Measurements from ENCODE around the gene ADAMTS20. TPM values are rescaled to one million over a fixed set of nuclear protein-coding genes. Genes with fewer than 3 reads are reported as not detected.
"Not testable (repeated sequence)": the region's sequence is repeated elsewhere in the genome, so short reads cannot be mapped to it uniquely, and the experiment has no call there.

The ADAMTS20 gene
- total RNA-seq, 1 donor, result under 0.01 TPM

GRCh38 chr12:43551279-43551970 is 578 bp downstream of the ADAMTS20 start:
- TF ChIP-seq CTCF (IDR thresholded peaks at IDR 0.05; ENCODE audit: insufficient read depth, low read depth, low read length), result no peak
- no peak overlapping the region for H3K4me3 ChIP-seq (ENCODE audit: low read depth, low read length)
- DNase-seq (ENCODE audit: low read depth), result no peak

GRCh38 chr12:43550831-43551271 is 1.2 kb downstream of the ADAMTS20 start:
- TF ChIP-seq CTCF (IDR thresholded peaks at IDR 0.05; ENCODE audit: insufficient read depth, low read depth, low read length), result no peak
- H3K4me3 ChIP-seq (ENCODE audit: low read depth, low read length), result no peak overlapping the region
- DNase-seq (ENCODE audit: low read depth), result no peak

GRCh38 chr12:43544703-43545102 is 7.3 kb downstream of the ADAMTS20 start:
- no peak for TF ChIP-seq CTCF (IDR thresholded peaks at IDR 0.05; ENCODE audit: insufficient read depth, low read depth, low read length)
- H3K4me3 ChIP-seq (ENCODE audit: low read depth, low read length), result no peak overlapping the region
- no peak for DNase-seq (ENCODE audit: low read depth)

- DNase-seq (ENCODE audit: low read depth), result no peak
- H3K4me3 ChIP-seq (ENCODE audit: low read depth, low read length), result no peak overlapping the region
- no peak for TF ChIP-seq CTCF (IDR thresholded peaks at IDR 0.05; ENCODE audit: insufficient read depth, low read depth, low read length)
Measured at GRCh38 chr12:43540470-43540869, 11.5 kb downstream of the ADAMTS20 start.

- not testable (repeated sequence) for H3K4me3 ChIP-seq (ENCODE audit: low read depth, low read length); DNase-seq (ENCODE audit: low read depth)
Measured at GRCh38 chr12:43537675-43538074, 14.3 kb downstream of the ADAMTS20 start.

GRCh38 chr12:43516045-43516444 is 36.0 kb downstream of the ADAMTS20 start:
- no peak for DNase-seq (ENCODE audit: low read depth)
- no peak for TF ChIP-seq CTCF (IDR thresholded peaks at IDR 0.05; ENCODE audit: insufficient read depth, low read depth, low read length)
- no peak overlapping the region for H3K4me3 ChIP-seq (ENCODE audit: low read depth, low read length)

- TF ChIP-seq CTCF (IDR thresholded peaks at IDR 0.05; ENCODE audit: insufficient read depth, low read depth, low read length), result peak; percentile 56
- DNase-seq (ENCODE audit: low read depth), result peak; percentile 38
- H3K4me3 ChIP-seq (ENCODE audit: low read depth, low read length), result no peak overlapping the region
Measured at GRCh38 chr12:43501703-43502102, 50.3 kb downstream of the ADAMTS20 start.
